Activated CD8-positive, alpha-beta memory T cell treated with anti-CD3 and anti-CD28 coated beads for 36 hours (primary cell): ENCODE data around the gene SCARF2. TPM values are rescaled to one million over a fixed set of nuclear protein-coding genes. Genes with fewer than 3 reads are reported as not detected.

Source experiments
- CTCF ChIA-PET: fragments of 350-600 bp; sonication (Branson Sonifier 250); formaldehyde crosslinking; loops from one replicate; lab custom pipeline; 2021; ENCODE audit warnings: antibody characterized with exemption; lab: Charles Lee
- POLR2A ChIA-PET: fragments of 350-600 bp; sonication (Branson Sonifier 250); formaldehyde crosslinking; loops from one replicate; lab custom pipeline; 2021; ENCODE audit warnings: antibody characterized with exemption; lab: Charles Lee
- total RNA-seq, 2 experiments: library from RNA; stranded (reverse); gene quantifications; one replicate each; pipeline ENCODE4 v1.2.3, GENCODE V29; 2021

Gene SCARF2
- total RNA-seq, 2 experiments from 2014 or later: 0.08 to 0.21 TPM

GRCh38 chr22:20442485-20443284 lies 5.1 kb upstream of the SCARF2 start:
- CTCF ChIA-PET: no interaction called here
- POLR2A ChIA-PET: no interaction called here

- POLR2A ChIA-PET: no interaction called here
- CTCF ChIA-PET: interaction anchor here (1.6 kb wide), 1 partner anchor 23 kb away, joined by 13 read pairs; no protein-coding TSS in a partner anchor
These were observed 4.2 kb upstream of the SCARF2 start for GRCh38 chr22:20441631-20442484.

- ChIA-PET CTCF (interaction anchor here (1.6 kb wide), 1 partner anchor 23 kb away, joined by 13 read pairs; no protein-coding TSS in a partner anchor), POLR2A (no interaction called here)
These were observed 3.3 kb upstream of the SCARF2 start for GRCh38 chr22:20440637-20441591.

- ChIA-PET CTCF (interaction anchor here (1.6 kb wide), 1 partner anchor 22 kb away, joined by 13 read pairs; no protein-coding TSS in a partner anchor), POLR2A (no interaction called here)
These were observed 2.4 kb upstream of the SCARF2 start for GRCh38 chr22:20439928-20440575.

- POLR2A ChIA-PET: no interaction called here
- CTCF ChIA-PET: no interaction called here
These were observed 1.9 kb upstream of the SCARF2 start for GRCh38 chr22:20439556-20439927.

- CTCF ChIA-PET: no interaction called here
- POLR2A ChIA-PET: no interaction called here
These were observed 1.3 kb upstream of the SCARF2 start for GRCh38 chr22:20438678-20439492.

- ChIA-PET CTCF (no interaction called here), POLR2A (no interaction called here)
These were observed 727 bp upstream of the SCARF2 start for GRCh38 chr22:20438427-20438677.

- ChIA-PET CTCF (no interaction called here), POLR2A (no interaction called here)
These were observed 635 bp downstream of the SCARF2 start for GRCh38 chr22:20436768-20437612.

GRCh38 chr22:20436307-20436767 lies 1.3 kb downstream of the SCARF2 start:
- ChIA-PET CTCF (no interaction called here), POLR2A (interaction anchor here (0.6 kb wide), 1 partner anchor 10 kb away, joined by 7 read pairs; no protein-coding TSS in a partner anchor)

- ChIA-PET POLR2A (interaction anchor here (0.6 kb wide), 1 partner anchor 9 kb away, joined by 7 read pairs; no protein-coding TSS in a partner anchor), CTCF (interaction anchor here (0.7 to 1.1 kb wide), 2 partner anchors 12 to 17 kb away, joined by 3 to 5 read pairs; no protein-coding TSS in a partner anchor)
These were observed 2.0 kb downstream of the SCARF2 start for GRCh38 chr22:20435436-20436306.

- POLR2A ChIA-PET: interaction anchor here (0.7 kb wide), 1 partner anchor 73 kb away, joined by 3 read pairs; the partner anchor contains the start of gene MED15
- CTCF ChIA-PET: interaction anchor here (0.7 to 1.1 kb wide), 2 partner anchors 13 to 16 kb away, joined by 3 to 5 read pairs; no protein-coding TSS in a partner anchor
These were observed 2.9 kb downstream of the SCARF2 start for GRCh38 chr22:20434773-20435172.

GRCh38 chr22:20434264-20434751 lies 3.3 kb downstream of the SCARF2 start:
- POLR2A ChIA-PET: interaction anchor here (0.7 kb wide), 1 partner anchor 73 kb away, joined by 3 read pairs; the partner anchor contains the start of gene MED15
- CTCF ChIA-PET: interaction anchor here (1.2 kb wide), 1 partner anchor 16 kb away, joined by 3 read pairs; no protein-coding TSS in a partner anchor

- POLR2A ChIA-PET: no interaction called here
- CTCF ChIA-PET: interaction anchor here (1.2 kb wide), 1 partner anchor 16 kb away, joined by 3 read pairs; no protein-coding TSS in a partner anchor
These were observed 3.9 kb downstream of the SCARF2 start for GRCh38 chr22:20433686-20434241.

- ChIA-PET CTCF (interaction anchor here (1.2 kb wide), 1 partner anchor 15 kb away, joined by 3 read pairs; no protein-coding TSS in a partner anchor), POLR2A (no interaction called here)
These were observed 4.4 kb downstream of the SCARF2 start for GRCh38 chr22:20433191-20433590.

- ChIA-PET CTCF (no interaction called here), POLR2A (no interaction called here)
These were observed 5.4 kb downstream of the SCARF2 start for GRCh38 chr22:20432244-20432686.
